Measurements from ENCODE around the gene TEKT2. TPM values are rescaled to one million over a fixed set of nuclear protein-coding genes. Genes with fewer than 3 reads are reported as not detected.

TEKT2 gene
- total and polyA plus RNA-seq, 2 of the 4 experiments (the other 2 are of a cell fraction), result 0.18 TPM; not detected in 1

GRCh38 chr1:36095760-36096405, 12.0 kb downstream of the TEKT2 start:
- H3K18ac ChIP-seq (ENCODE audit: low read depth, low read length), result no peak overlapping the region
- no peak overlapping the region for H3K23ac ChIP-seq (ENCODE audit: low read depth, low read length)
- no peak for DNase-seq
- no peak overlapping the region for H2BK120ac ChIP-seq (ENCODE audit: low read depth, low read length)
- no TSS peak for BruUV-seq (replicated peaks)
- no peak for TF ChIP-seq MAFK (IDR thresholded peaks at IDR 0.05; ENCODE audit: low read depth, low read length)
- TF ChIP-seq CEBPB (IDR thresholded peaks at IDR 0.05; ENCODE audit: low read depth, low read length), result no peak
- no peak for TF ChIP-seq NFE2L2 (IDR thresholded peaks at IDR 0.05; ENCODE audit: low read depth, low read length)
- no peak for TF ChIP-seq MXI1 (IDR thresholded peaks at IDR 0.05; ENCODE audit: borderline replicate concordance, low read depth, low read length)
- TF ChIP-seq FOS (IDR thresholded peaks at IDR 0.05; ENCODE audit: low read depth, low read length), result no peak
- no peak for TF ChIP-seq SMC3 (IDR thresholded peaks at IDR 0.05; ENCODE audit: low read depth, low read length)
- TF ChIP-seq BHLHE40 (IDR thresholded peaks at IDR 0.05; ENCODE audit: low read depth, low read length), result no peak
- no peak for TF ChIP-seq USF2 (IDR thresholded peaks at IDR 0.05; ENCODE audit: low read depth, low read length)
- TF ChIP-seq CTCF (conservative IDR thresholded peaks at IDR 0.05; ENCODE audit: low read depth, low read length), result no peak
- TF ChIP-seq RCOR1 (IDR thresholded peaks at IDR 0.05; ENCODE audit: insufficient replicate concordance, low read length), result no peak
- TF ChIP-seq CHD1 (IDR thresholded peaks at IDR 0.05; ENCODE audit: low read depth, low read length), result no peak
- TF ChIP-seq MAZ (IDR thresholded peaks at IDR 0.05; ENCODE audit: borderline replicate concordance, low read depth, low read length), result no peak
- no peak for TF ChIP-seq RFX5 (IDR thresholded peaks at IDR 0.05; ENCODE audit: low read depth, low read length)
- no peak for TF ChIP-seq RAD21 (IDR thresholded peaks at IDR 0.05; ENCODE audit: low read length)
- TF ChIP-seq POLR2A (IDR thresholded peaks at IDR 0.05; ENCODE audit: low read depth, low read length), result no peak
- TF ChIP-seq ELK1 (IDR thresholded peaks at IDR 0.05; ENCODE audit: borderline replicate concordance, low read depth, low read length), result no peak
- intact Hi-C loops (cut with micrococcal nuclease), result no loop called here
- no peak overlapping the region for H3K4ac ChIP-seq (ENCODE audit: low read depth, low read length)
- peaks cover 35% of the 10 kb centered on the region for H3K36me3 ChIP-seq (ENCODE audit: control insufficient read depth, insufficient read depth, low read length)
- H3K4me3 ChIP-seq (ENCODE audit: insufficient read depth, low read depth, low read length), result no peak overlapping the region
- no peaks in the 10 kb centered on the region for H3K27me3 ChIP-seq (ENCODE audit: control insufficient read depth, insufficient read depth, low read length)
- no peak for ATAC-seq (ENCODE audit: low read depth)
- no peak overlapping the region for H4K91ac ChIP-seq (ENCODE audit: insufficient read depth, low read depth, low read length)
- H2AFZ ChIP-seq (replicated peaks; ENCODE audit: low read length, poor library complexity), result no peak overlapping the region
- no peak overlapping the region for H3K9ac ChIP-seq (ENCODE audit: low read depth, low read length)
- no peaks in the 10 kb centered on the region for H3K9me1 ChIP-seq (ENCODE audit: insufficient read depth, low read length)
- H2BK5ac ChIP-seq (ENCODE audit: low read depth, low read length, poor library complexity, severe bottlenecking), result no peak overlapping the region
- no peak overlapping the region for H2AK5ac ChIP-seq (ENCODE audit: low read depth, low read length)
- no peaks in the 10 kb centered on the region for H3K4me1 ChIP-seq (ENCODE audit: control insufficient read depth, insufficient read depth, low read length)
- H2BK20ac ChIP-seq (ENCODE audit: low read depth, low read length), result no peak overlapping the region
- ChIA-PET POLR2A (ENCODE audit: unreplicated experiment) (no interaction called here), CTCF (interaction anchor here (0.7 kb wide), 1 partner anchor 8 kb away, joined by 5 read pairs; no protein-coding TSS in a partner anchor)
- no peak overlapping the region for H3K4me2 ChIP-seq (ENCODE audit: low read depth, low read length)
- H3K79me1 ChIP-seq (ENCODE audit: low read depth in 1 of 2, low read length in 2 of 2), result peaks cover 22 to 25% of the 10 kb centered on the region in 2 experiments; a peak in 3 of 4 replicates
- dilution Hi-C loops (cut with HindIII; ENCODE audit: low sequenced_read_pairs, unreplicated experiment), result no loop called here
- H4K20me1 ChIP-seq (ENCODE audit: insufficient read depth, low read length), result no peaks in the 10 kb centered on the region; the same call in 1 of the 2 replicates
- no peak overlapping the region for H4K8ac ChIP-seq (ENCODE audit: low read depth in 2 of 2, low read length in 2 of 2)
- WGBS, 2 experiments (ENCODE audit: extremely low coverage in 2 of 2, insufficient read length in 1 of 2), result no CpG with 5 or more reads among the region's 15 CpGs
- no peak overlapping the region for H3K56ac ChIP-seq (ENCODE audit: extremely low read depth, insufficient read depth, low read length)
- in situ Hi-C loops (cut with MboI; ENCODE audit: low sequenced_read_pairs), result no loop called here
- H3K14ac ChIP-seq (replicated peaks; ENCODE audit: low read depth, low read length), result no peak overlapping the region
- H3K9me3 ChIP-seq (ENCODE audit: control insufficient read depth, insufficient read depth, low read length), result no peaks in the 10 kb centered on the region
- H3K27ac ChIP-seq (ENCODE audit: insufficient read depth, low read length), result no peak overlapping the region
- no peak overlapping the region for H2BK15ac ChIP-seq (ENCODE audit: low read depth, low read length)
- H4K5ac ChIP-seq (ENCODE audit: low read depth, low read length), result no peak overlapping the region
- H2AK9ac ChIP-seq (replicated peaks; ENCODE audit: low read depth, low read length, poor library complexity), result peak overlapping the region; percentile 51

Data from IMR-90 (cell line).